Colon (tissue), 2 donors: ENCODE results near the gene COL12A1.

Source experiments
- FAIRE-seq: peaks from 2 replicates; lab custom pipeline; 2012; peaks lifted over from hg19 to GRCh38; lab: Jason Lieb, UNC
- donor health status: control.
- donor health status: control.

The COL12A1 gene

DNA sequence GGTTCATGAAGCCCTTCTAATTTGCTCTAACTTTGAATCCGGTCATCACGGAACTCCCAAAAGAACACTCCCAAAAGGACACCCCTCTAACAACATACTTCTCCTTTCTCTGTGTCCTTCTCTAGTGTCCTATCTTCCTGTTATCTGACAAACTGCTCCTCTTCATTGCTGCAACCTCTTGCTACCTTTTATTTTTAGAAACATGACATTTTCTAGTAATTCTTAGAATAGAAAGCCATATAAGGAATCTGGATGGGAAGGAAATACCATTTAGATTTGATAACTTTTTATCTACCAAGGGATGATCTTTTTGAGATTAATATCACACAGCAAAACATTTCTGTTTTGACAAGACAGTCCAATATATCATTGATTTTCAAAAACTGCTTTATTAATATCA is 63.1 kb downstream of the COL12A1 start:
- FAIRE-seq, result no peak

DNA sequence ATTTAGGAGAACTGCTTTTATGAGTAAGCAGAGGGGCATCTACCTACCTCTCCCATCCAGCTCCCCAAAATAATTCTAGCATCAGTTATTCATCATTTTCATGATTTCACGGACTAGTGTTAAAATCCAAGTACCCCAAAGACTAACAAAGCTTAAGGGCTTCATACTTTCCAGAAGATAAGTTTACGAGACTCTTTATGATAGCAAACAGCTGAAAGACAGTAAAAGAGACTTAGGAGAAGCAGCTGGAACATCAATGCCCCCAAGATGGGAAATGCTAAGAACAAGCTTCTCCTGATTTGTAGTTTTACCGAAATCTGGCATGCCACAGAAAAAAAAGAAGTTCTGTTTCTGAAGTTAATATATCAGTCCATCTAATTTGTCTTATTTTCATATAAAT is 70.0 kb downstream of the COL12A1 start:
- no peak for FAIRE-seq

DNA sequence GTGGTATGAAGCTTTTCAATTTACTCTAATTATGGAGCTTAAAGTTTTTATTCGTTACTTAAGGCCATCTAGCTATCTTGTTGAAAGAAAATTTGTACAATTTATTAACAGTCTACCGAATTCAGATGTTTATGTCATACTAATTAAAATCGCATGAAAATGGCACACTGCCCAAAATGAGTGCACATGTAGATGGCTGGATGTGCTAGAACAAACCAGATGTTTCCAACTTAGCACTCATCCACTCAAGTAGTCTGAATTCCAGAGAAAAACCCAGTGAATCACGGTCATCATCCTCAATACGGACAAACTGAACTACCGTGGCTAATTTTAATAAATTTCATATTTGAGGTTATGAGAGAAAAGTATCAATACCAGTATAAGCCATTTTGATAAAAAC is 70.4 kb downstream of the COL12A1 start:
- FAIRE-seq, result no peak

DNA sequence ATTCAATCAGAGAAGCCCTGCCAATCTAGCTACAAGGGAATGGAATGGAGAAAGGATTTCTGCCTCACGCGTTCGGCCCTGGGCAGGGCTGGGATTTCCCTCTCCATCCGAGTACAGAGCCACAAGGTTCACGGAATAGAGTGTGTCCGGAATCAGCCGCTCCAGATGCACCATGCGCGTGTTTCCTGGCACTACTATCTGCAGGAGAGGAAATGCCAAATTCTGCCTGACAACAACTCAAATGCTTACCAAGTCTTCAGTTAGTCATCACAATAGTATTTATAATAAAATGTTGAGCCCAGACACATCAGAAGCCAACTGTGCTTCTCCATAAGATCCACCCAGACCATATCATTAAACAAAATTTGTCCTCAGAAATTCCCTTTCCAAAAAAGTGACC is 75.1 kb downstream of the COL12A1 start:
- no peak for FAIRE-seq

DNA sequence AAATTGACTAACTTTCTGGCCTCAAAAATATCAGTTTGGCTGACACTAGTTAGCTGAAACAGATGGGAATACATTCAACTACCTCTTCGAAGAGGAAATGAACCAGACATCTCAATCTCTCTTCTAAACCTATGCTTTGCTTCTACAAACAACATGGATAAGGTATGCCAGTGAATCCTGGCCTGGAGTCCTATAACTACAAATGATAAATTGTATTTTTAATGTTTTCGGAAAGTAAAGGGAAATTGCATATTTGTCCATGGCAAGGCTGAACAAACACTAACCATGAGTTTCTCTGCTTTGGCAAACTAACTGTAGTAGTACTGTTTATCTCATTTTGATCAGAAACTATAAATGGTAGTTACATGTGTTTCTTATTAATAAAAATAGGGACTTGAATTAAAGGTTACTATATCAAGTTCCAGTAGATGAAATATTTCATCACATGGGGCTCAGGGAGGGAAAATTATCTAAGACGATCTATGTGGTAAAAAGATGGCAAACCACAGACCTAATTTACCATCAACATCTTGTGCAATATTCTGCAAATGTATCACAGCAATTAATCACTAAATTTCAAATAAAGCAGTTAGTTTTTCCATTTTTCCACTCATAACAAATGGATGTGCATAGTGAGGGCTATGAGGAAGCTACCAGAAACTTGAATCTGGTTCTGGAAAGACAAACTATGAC is 76.8 kb downstream of the COL12A1 start:
- FAIRE-seq, result no peak

DNA sequence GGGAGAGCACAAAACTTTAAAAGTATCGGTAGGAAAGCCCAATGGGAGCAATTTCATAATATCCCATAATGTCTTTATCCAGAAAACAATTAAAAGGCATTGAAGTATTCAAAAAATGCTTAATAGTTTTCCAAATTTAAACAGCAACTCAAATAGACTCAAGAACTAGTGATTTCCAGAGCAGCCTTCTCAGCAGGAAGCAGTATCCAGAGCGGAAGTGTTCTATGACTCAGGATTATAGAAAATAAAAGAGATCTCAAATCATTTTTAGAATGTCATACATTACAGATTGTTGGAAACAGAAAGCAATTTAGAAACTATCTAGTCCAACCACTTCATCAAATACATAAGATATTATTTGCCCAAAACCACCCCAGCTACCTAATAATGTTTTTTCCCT is 79.3 kb downstream of the COL12A1 start:
- FAIRE-seq, result no peak

DNA sequence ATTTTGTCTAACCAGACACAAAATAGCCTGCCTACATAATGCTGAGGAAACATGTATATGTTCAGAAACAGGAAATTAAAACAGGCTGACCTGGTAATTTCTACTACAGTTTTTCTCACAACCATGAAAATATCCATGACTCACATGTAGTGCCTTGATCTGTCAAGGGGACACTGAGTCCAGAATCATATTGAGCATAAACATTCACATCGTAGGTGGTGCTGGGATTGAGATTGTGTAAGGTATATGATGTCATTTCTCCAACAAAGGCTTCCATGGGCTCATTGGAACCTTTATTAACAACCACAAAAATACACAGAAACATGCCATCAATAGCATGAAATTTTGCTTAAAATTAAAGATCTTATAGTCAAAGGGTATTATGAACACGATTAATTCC is 80.9 kb downstream of the COL12A1 start:
- FAIRE-seq, result no peak

DNA sequence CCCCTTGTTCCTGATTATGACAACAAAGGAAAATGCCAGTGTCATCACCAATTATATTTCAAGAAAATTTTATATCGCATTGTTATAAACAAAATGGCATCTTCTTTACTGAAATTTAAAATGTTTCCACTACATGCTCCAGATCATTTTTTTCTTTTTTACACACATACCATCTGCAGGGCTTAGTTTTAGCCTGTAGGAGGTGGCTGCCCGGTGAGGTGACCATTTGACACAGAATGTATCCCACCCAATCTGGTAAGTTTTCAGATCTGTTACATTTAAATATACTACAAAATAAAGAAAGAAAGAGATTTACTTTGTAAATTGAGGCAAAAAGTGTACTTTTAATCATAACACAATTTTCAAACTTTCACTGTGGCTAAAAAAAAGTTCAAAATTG is 81.8 kb downstream of the COL12A1 start:
- FAIRE-seq, result no peak

DNA sequence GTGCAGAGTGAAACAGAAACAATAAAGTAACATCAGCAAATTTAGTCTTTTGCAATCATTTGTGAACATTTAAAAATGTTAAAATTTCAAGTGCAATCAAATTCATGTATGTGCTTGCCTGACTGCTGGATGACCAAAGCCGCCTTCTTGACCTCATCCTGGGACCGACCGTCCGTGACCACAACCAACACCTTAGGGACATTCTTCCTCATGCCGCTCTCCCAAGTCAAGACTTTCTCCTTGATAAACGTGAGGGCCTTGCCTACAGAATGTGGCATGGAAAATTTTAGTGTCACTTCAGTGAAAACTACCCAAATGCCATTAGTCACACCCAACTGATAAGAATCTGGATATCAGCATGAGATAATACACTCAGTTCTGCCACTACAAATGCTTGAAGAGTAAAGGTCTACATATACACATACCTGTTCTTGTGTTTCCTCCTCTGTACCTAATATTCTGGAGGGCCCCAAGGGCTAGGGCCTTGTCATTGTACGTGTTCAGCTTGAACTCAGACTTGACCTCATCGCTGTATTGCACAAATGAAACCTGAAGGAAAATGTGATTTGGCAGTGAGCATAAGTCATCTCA is 86.8 kb downstream of the COL12A1 start:
- FAIRE-seq, result no peak

DNA sequence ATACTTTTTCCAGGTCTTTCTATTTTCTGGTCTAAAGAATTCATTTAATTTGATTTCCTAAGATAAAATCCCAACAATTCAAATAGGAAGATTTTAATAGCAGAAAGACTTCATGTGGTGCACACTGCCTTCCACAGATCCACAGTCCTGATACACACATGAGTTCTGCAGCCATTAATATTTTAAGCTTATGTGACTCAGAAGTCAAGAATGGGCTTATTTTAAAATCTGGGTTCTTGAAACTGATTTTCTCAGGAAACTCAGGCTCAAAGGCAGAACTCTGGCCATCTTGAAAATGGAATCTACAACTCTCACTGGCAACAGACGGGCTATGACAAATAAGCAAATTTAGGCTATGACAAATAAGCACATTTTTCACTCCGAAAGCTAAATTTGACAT is 88.2 kb downstream of the COL12A1 start:
- FAIRE-seq, result no peak

DNA sequence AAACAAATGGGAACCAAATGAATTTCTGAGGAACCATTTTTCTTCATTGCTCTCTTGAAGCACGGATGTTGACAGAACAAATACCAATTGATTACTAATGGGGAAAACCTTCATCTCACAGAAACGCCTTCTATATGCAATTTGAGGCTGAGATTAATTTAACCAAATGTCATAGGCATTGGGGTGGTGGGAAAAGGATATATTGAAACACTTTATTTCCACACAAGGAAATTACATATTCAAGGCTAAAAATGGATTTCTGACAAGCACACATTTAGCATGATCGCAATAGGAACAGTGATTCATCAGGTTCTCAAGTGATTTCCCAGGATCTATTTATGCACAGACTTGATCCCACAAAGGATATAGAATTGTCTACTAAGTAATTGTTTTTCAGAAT is 88.9 kb downstream of the COL12A1 start:
- FAIRE-seq, result no peak

DNA sequence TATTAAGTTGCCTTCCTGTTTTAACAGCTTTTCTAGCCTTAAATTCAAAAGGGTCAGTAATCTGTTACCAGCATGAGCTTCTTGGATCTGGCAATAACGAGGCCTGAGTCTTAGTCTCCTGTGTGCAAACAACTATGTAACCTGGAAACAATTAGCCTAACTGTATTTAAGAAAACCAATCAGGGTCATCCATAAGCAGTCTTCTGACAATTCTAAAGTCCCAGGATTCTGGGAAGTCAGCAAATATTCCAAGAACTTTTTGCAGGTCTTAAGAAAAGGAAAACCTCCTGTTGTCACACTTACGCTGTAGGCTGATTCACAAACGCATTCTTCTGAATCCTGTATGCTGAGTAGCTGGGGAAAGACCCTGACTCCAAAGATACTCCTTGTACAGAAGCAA is 90.4 kb downstream of the COL12A1 start:
- no peak for FAIRE-seq

DNA sequence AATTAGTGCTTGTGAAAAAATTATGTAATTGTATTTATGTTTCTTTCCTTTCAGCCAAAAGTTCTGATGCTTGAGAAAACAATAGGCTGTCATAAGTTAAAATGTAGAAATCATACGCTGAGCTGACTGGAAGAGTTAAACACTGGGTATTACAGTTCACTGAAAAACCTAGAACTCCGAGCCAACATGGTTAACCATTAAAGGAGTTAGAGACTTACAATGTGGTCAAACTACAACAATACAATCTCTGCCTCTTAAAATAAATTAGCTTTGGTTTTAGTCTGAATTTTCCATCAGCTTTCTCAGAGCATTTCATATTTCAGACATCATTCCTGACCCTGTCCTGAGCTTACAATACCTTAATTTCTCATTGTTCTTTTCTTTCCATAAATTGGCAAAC is 91.0 kb downstream of the COL12A1 start:
- FAIRE-seq, result no peak

GRCh38 chr6:75114195-75114594 is 91.7 kb downstream of the COL12A1 start:
- no peak for FAIRE-seq

- FAIRE-seq, result no peak
These were observed 92.4 kb downstream of the COL12A1 start for GRCh38 chr6:75113446-75113845.

DNA sequence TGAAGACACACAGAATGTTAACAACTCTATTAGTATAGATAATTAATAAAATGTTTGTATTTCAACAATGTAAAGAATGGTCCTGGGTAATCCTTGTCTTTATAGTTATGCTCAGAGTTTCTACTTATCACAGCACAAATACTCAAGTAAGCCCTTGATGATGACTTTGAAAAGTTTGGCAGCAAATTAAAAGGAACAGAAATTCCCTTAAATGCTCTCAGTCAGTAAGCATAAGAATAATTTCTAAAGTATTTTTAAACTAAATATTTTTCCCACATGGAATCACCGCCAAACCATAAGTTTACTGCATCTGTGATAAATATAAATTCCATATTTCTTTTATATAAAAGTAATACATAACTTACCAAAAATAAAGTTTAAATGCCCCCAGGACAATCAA is 96.1 kb downstream of the COL12A1 start:
- no peak for FAIRE-seq

DNA sequence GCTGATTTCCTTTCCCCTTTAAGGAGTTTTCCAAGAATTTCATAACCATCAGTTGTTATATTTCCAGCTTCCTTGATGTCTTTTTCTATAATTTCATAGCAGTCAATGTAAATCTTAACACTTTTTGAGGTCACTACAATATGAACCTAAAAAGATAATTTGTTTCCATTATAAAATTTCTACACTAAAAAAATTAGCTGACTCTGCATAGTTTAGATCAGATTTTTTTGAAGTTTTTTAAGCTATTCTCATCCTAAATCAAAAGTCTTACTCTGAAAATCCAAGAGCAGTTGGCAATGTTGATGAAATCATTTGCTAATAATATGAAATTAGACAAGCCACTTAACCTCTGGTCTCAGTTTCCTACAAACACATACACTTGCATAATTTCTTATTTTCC is 96.8 kb downstream of the COL12A1 start:
- no peak for FAIRE-seq

- no peak for FAIRE-seq
These were observed 97.4 kb downstream of the COL12A1 start for GRCh38 chr6:75108333-75108974.

- FAIRE-seq, result no peak
These were observed 97.9 kb downstream of the COL12A1 start for GRCh38 chr6:75107913-75108312.

GRCh38 chr6:75106426-75106825 is 99.4 kb downstream of the COL12A1 start:
- FAIRE-seq, result no peak

- no peak for FAIRE-seq
These were observed 102.4 kb downstream of the COL12A1 start for GRCh38 chr6:75103431-75103830.

GRCh38 chr6:75102301-75102700 is 103.6 kb downstream of the COL12A1 start:
- no peak for FAIRE-seq

- FAIRE-seq, result no peak
These were observed 104.0 kb downstream of the COL12A1 start for GRCh38 chr6:75101896-75102295.

- no peak for FAIRE-seq
These were observed 107.1 kb downstream of the COL12A1 start for GRCh38 chr6:75098709-75099108.
